SU-DHL-6 (cell line): ENCODE measurements around the gene AIP.
A peak's percentile ranks its signal among the peaks of the same experiment; 100 is the strongest.

Source experiments
- H2AFZ ChIP-seq: fragments of 200-600 bp; sonication (generic); 2 replicates; pipeline ENCODE4 v1.6.1; 2014; ENCODE audit warnings: low read depth, mild to moderate bottlenecking, moderate library complexity, mixed read lengths, antibody characterized with exemption, low read length; ENCODE audit not compliant: severe bottlenecking
- H3F3A ChIP-seq: fragments of 200-600 bp; shearing (Covaris generic); 2 replicates; pipeline ENCODE4 v1.6.0; 2016; ENCODE audit warnings: antibody characterized with exemption, mild to moderate bottlenecking; ENCODE audit not compliant: insufficient read depth
- H3K27ac ChIP-seq: fragments of 200-600 bp; sonication (generic); 2 replicates; pipeline ENCODE4 v1.5.1; 2016; ENCODE audit warnings: low read depth, mild to moderate bottlenecking, low read length, moderate library complexity, mixed read lengths
- H3K27me3 ChIP-seq: fragments of 200-600 bp; sonication (generic), shearing (Covaris generic); 2 replicates; pipeline ENCODE4 v1.6.0; 2014; ENCODE audit warnings: mild to moderate bottlenecking, low read length
- H3K36me3 ChIP-seq: fragments of 200-600 bp; sonication (generic); 2 replicates; pipeline ENCODE4 v1.6.1; 2014; ENCODE audit warnings: mild to moderate bottlenecking, low read length, mixed read lengths
- H3K4me2 ChIP-seq: fragments of 300-600, 200-600 bp; shearing (Covaris generic), sonication (generic); 2 replicates; pipeline ENCODE4 v1.6.0; 2014; ENCODE audit warnings: low read length, low read depth, mild to moderate bottlenecking; ENCODE audit not compliant: poor library complexity, severe bottlenecking
- H3K4me3 ChIP-seq: fragments of 200-600 bp; sonication (generic); 2 replicates; pipeline ENCODE4 v1.5.1; 2014; ENCODE audit warnings: antibody characterized with exemption, low read length, mild to moderate bottlenecking, mixed read lengths; ENCODE audit not compliant: insufficient read depth, poor library complexity, severe bottlenecking
- H3K79me2 ChIP-seq: fragments of 200-600 bp; sonication (generic); 2 replicates; pipeline ENCODE4 v1.6.1; 2014; ENCODE audit warnings: mild to moderate bottlenecking, low read length, moderate library complexity; ENCODE audit not compliant: insufficient read depth
- H3K9ac ChIP-seq: fragments of 200-600 bp; sonication (generic); 2 replicates; pipeline ENCODE4 v1.7.0; 2014; ENCODE audit warnings: mild to moderate bottlenecking, low read length
- H3K9me2 ChIP-seq: fragments of 200-600 bp; sonication (generic); replicated peaks from 2 replicates; pipeline ENCODE4 v1.6.1; 2014; ENCODE audit warnings: low read length; ENCODE audit not compliant: insufficient read depth
- H3K9me3 ChIP-seq: fragments of 200-600 bp; sonication (generic); 2 replicates; pipeline ENCODE4 v1.6.1; 2014; ENCODE audit warnings: low read length, mixed read lengths; ENCODE audit not compliant: insufficient read depth
- H4K20me1 ChIP-seq: fragments of 200-600 bp; sonication (generic); 2 replicates; pipeline ENCODE4 v1.6.1; 2014; ENCODE audit warnings: low read depth, mild to moderate bottlenecking, antibody characterized with exemption, low read length, moderate library complexity, mixed read lengths
- CTCF ChIP-seq: fragments of 200-600 bp; sonication (generic); IDR thresholded peaks from one replicate; pipeline ENCODE4 v1.5.1; 2017; ENCODE audit warnings: antibody characterized with exemption, mild to moderate bottlenecking, low read length, moderate library complexity; ENCODE audit not compliant: insufficient read depth, poor library complexity, severe bottlenecking
- EZH2phosphoT487 ChIP-seq: fragments of 200-600 bp; sonication (generic), shearing (Covaris generic); conservative IDR thresholded peaks from 2 replicates; pipeline ENCODE4 v1.6.1; 2018; ENCODE audit warnings: mild to moderate bottlenecking, antibody characterized with exemption, low read length, moderate library complexity, mixed read lengths

AIP gene

GRCh38 chr11:67468759-67469507, 13.9 kb upstream of the AIP start, which contains the start of gene TMEM134:
Gene TMEM134, minus strand, starts transcription at chr11:67469251. Its CDS starts 59 bp downstream, at chr11:67469192.
- no peaks in the 10 kb centered on the region for H4K20me1 ChIP-seq
- no peaks in the 10 kb centered on the region for H3K36me3 ChIP-seq
- H3K79me2 ChIP-seq, result peaks cover 20% of the 10 kb centered on the region
- peak within 1 kb of the TSS; percentile 94 for H3K27ac ChIP-seq
- H3K27me3 ChIP-seq, result no peaks in the 10 kb centered on the region
- peaks cover 30% of the 10 kb centered on the region for H3F3A ChIP-seq
- H3K9ac ChIP-seq, result peak within 1 kb of the TSS; percentile 96
- peak within 1 kb of the TSS; percentile 80 for H2AFZ ChIP-seq
- no peaks in the 10 kb centered on the region for H3K9me2 ChIP-seq
- TF ChIP-seq EZH2phosphoT487 (no peak), CTCF (peak; percentile 48)
- no peaks in the 10 kb centered on the region for H3K9me3 ChIP-seq
- H3K4me3 ChIP-seq, result peak within 1 kb of the TSS; percentile 86
- H3K4me2 ChIP-seq, result peak within 1 kb of the TSS; percentile 89

GRCh38 chr11:67469508-67469811, 13.4 kb upstream of the AIP start:
- no peak overlapping the region for H3K27ac ChIP-seq
- H3K36me3 ChIP-seq, result no peaks in the 10 kb centered on the region
- no peaks in the 10 kb centered on the region for H3K9me2 ChIP-seq
- H3K9me3 ChIP-seq, result no peaks in the 10 kb centered on the region
- H3K9ac ChIP-seq, result peak overlapping the region; percentile 96
- no peak for TF ChIP-seq EZH2phosphoT487
- no peak for TF ChIP-seq CTCF
- no peaks in the 10 kb centered on the region for H4K20me1 ChIP-seq
- peaks cover 20% of the 10 kb centered on the region for H3K79me2 ChIP-seq
- peaks cover 30% of the 10 kb centered on the region for H3F3A ChIP-seq
- peak overlapping the region; percentile 56 for H3K4me3 ChIP-seq
- H3K4me2 ChIP-seq, result peak overlapping the region; percentile 82
- peak overlapping the region; percentile 80 for H2AFZ ChIP-seq
- H3K27me3 ChIP-seq, result no peaks in the 10 kb centered on the region

- H3K9me3 ChIP-seq, result no peaks in the 10 kb centered on the region
- H3K4me3 ChIP-seq, result no peak overlapping the region
- no peak overlapping the region for H3K4me2 ChIP-seq
- H3K79me2 ChIP-seq, result peaks cover 14% of the 10 kb centered on the region
- H3K27me3 ChIP-seq, result no peaks in the 10 kb centered on the region
- peaks cover 25% of the 10 kb centered on the region for H3F3A ChIP-seq
- no peaks in the 10 kb centered on the region for H4K20me1 ChIP-seq
- H3K36me3 ChIP-seq, result no peaks in the 10 kb centered on the region
- no peak overlapping the region for H3K9ac ChIP-seq
- no peak overlapping the region for H3K27ac ChIP-seq
- TF ChIP-seq CTCF (no peak), EZH2phosphoT487 (no peak)
- H2AFZ ChIP-seq, result no peak overlapping the region
- no peaks in the 10 kb centered on the region for H3K9me2 ChIP-seq
Observed at GRCh38 chr11:67470337-67471002, 12.4 kb upstream of the AIP start.
